GM19324 (cell line): ENCODE results near the gene CMTM5.

Experiments used
- ATAC-seq: cut with Tn5 transposase; IDR thresholded peaks from one replicate; pipeline ENCODE4 v1.9.1; 2021; ENCODE audit warnings: mild to moderate bottlenecking, moderate library complexity; ENCODE audit not compliant: unreplicated experiment, low FRiP score

Gene CMTM5, protein sequence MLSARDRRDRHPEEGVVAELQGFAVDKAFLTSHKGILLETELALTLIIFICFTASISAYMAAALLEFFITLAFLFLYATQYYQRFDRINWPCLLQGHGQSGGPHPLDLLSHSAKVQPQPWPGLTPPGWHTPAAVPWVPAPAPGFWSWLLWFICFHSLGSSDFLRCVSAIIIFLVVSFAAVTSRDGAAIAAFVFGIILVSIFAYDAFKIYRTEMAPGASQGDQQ

DNA sequence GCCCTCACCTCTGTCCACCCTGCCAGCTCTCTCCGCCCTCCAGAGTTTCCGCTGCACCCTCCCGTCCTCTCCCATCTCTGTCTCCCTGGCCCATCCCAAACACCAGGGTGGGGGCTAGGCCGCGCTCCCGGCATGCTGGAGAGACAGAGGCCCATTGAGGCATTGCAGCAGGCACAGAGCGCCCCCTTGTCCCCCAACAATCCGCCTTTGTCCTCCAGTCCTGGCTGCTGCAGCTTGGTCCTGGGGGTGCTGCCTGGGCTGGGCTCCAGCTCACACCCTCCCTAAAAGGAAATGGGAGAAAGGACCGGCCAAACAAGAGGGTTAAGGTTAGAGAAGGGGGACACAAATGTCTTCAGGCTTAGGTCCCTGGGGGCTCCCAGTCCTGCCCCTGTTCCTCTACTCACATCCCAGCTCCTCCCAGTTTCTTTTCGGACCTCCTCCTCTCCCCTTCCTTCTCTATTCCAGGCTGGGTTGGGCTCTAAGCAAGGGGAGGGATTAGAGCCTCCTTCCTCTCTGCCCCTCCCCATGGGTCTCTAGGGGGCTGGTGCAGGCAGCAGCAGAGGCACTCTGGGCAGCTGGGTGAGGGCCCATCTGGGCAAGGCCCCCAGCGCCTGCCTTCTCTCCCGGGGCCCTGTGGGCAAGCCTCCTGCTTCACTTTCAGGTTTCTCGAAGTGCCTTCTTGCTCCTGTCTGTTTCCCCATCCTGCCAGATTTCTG, at the start of gene CMTM5:
TSS of gene CMTM5 (plus strand) at position 565 of the 716 bp plus-strand sequence. CDS start 206 bp downstream, outside the sequence.
- no peak for ATAC-seq

DNA sequence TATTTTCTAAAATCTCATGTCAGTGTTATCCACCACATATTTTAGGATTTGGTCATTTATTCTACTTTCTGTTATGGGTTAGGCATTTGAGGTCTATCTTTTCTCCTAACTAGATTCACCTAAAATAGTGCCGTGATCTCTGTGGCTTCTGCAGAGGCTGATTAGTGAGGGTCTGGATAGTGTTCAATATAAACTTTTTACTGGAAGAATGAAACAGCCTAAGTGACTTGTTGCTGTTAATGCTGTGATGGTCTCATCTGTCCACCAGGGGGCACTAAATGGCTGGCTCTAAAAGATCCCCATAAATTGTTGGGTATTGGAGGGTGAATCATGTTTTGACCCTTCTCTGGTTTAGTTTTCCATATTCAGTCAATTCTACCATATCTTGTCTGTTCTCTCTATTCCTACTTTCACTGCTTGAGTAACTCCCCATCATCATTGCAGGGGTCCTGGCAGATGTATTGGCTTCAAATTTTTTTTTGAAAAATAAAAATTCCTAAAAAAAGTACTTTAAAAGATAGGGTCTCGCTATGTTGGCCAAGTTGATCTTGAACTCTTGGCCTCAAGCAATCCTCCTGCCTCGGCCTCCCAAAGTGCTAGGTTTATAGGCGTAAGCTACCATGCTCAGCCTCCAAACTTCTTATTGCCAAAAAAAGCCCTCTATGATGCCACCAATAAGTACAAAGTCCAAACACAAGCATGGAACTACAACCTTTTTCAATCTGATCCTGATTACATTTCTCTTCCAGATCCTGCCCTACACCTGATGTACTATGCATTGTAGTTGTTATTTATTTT, 48.7 kb upstream of the CMTM5 start:
- no peak for ATAC-seq

DNA sequence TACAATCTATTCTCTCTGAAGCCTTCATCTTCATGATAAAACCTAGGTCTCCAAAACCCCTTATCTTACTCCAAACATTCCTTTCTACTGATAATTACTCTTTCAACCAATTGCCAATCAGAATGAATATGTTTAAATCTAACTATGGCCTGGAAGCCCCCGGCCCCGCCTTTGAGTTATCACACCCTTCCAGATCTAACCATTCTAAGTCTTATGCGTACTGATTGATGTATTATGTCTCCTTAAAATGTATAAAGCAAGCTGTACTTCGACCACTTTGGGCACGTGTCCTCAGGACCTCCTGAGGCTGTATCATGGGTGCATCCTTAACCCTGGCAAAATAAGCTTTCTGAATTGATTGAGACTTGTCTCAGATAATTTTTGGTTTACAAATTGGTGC, 41.2 kb upstream of the CMTM5 start:
- ATAC-seq, result no peak

DNA sequence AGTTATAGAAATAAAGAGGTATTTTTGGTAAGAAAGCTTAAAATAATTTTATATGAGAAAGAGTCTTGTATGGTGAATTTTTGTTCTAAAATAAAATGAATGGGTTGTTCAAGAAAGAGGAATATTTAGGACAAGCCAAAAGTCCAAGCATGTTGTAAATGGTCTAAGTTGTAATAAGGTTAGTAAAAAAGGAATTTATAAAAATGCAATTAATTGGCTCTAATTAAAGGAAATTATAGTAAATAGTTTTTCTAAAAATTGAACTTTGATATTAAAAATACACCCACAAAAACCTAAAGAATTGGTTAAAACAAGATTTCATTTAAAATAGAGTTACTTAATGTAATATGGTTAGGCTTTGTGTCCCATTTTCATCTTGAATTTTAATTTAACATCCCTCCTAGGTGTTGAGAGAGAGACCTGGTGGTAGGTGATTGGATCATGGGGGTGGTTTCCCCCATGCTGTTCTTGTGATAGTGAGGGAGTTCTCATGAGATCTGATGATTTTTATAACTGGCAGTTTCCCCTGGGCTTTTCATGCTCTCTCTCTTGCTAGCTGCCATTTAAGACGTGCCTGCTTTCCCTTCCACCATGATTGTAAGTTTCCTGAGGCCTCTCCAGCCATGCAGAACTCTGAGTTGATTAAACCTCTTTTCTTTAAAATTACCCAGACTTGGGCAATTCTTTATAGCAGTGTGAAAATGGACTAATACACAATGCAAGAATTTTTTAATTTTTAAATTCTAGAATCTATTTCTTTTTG, 37.2 kb upstream of the CMTM5 start:
- no peak for ATAC-seq

DNA sequence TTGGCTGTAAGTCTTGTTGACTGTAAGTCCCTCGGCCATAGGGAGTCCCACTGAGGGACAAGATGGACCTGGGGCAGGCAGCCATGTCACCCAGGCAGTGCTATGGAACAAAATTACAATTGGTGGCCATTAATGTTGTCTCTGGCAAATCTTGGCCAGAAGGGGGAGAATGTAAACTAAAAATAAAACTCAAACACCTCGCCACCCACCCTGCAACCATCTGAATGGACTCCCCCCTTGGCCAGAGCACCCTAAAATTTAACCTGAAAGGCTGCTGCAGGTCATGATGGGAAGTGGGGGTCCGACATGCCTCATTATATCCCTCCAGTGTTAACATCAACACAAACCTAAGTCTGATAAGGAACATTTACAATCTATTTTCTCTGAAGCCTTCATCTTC, 32.4 kb upstream of the CMTM5 start:
- no peak for ATAC-seq

DNA sequence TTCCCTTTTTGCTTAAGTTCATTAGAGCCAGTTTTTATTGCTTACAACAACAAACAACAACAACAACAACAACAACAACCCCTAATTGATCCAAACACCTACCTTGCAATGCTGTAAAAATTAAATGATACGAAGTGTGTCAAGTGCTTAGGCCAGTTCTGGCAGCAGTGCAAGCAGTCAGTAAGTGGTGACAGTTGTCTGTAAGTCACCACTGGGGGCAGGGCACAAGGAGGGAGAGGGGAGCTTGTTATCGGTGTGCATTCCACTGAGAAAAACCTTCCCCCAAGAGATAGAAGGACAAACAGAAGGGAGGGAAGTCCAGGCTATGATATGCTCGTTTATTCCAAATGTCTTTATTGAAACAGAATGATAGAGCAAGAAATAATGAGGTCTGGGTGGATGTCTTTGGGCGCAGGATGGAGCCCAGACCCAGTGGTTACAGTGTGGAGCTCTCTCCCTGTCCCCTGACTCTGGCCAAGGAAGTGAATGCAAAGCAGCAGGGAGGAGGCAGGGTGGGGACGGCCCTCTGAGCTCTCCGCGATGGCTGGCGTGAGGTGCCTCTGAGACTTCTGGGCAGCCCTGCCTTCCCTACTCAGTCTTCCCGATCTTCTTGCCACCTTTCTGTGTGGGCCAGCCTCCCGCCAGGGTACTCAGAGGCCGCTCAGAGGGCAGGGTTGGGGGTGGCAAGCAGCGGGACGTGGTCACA, 30.7 kb upstream of the CMTM5 start:
- no peak for ATAC-seq

DNA sequence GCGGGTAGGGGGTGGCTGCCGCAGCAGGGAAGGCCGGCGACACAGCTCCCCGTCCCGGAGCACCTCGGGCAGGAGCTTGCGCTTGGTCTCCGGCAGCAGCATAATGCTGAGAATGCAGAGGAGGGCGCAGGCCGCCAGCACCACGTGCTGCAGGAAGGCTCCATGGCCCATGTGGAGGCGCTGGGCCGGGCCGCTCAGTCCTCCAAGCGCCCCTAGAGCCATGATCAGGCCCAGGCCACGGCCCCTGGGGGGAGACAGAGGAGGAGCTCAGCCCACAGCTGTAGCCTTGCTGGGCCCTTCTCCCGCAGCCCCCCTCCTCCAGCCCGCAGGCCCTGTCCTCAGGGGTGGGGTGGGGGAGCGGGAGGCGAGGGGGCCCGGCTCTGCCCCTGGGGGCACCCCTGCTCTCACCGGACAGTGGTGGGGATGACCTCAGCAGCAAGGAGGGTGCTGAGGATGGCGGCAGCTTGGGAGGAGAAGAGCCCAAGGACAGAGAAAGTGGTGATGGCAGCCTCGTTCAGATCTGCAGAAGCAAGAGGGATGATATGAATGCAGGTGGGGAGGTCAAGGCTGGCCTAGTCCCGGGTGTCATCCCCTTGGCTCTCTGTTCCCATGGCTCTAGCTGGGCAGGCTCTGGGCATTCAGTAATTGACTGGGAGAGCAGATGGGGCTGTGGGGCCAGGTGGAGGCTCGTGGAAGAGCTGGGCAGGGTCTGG, 30.0 kb upstream of the CMTM5 start:
- no peak for ATAC-seq

DNA sequence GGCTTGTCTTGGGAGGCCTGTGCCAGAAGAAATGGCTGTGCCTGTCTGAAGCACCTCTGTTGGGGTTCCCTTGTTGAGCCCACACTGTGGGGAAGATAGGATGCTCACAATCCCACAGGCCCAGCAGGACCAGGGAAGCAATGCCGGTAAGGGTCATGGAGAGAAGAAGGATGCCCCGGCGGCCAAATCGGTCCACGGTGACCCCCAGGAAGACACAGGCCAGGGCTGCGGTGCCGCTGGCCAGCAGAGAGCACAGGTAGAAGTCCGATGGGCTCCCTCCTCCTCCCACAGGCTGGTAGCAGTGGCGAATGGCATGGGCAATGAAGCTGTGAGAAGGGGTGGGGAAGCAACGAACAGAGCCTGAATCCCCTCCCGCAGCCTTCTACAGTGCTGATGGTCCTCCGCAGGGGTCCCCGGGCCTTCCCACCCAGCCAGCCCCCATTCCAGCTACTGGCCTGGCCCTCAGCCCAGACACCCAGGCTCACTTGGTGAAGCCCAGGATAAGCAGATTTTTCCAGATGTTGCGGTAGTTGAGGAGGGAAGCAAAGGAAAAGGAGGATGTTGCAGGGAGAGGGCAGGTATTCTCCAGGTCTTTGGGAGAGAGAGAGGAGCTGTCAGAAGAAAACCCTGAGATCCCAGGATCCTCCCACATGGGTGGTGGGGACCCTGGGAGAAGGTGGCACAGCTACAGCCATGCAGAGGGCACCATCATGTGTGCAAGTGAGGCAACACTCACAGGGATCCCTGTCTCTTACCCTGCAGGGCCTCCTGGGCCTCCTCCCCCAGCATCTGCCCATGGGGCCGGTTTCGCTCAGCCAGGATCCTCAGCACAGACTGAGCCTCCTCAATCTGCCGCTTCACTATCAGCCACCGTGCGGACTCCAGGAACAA, 29.2 kb upstream of the CMTM5 start:
- no peak for ATAC-seq

DNA sequence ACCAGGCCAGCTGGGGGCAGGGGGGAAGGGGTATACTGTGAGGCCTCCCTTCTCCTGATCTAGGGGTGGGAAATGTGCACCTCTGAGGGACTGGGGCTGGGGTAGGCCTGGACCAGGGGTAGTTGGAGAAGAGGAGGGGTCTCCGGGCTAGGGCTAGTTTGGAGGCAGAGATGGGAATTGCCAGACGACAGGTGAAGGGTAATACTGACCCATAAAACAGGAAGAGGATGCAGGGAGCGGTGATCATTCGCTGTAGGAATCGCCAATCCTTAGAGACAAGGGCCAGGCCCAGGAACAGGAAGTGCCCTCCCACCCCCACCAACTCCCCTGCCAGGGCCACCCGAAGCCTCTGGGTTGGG, 28.6 kb upstream of the CMTM5 start:
- ATAC-seq, result no peak

DNA sequence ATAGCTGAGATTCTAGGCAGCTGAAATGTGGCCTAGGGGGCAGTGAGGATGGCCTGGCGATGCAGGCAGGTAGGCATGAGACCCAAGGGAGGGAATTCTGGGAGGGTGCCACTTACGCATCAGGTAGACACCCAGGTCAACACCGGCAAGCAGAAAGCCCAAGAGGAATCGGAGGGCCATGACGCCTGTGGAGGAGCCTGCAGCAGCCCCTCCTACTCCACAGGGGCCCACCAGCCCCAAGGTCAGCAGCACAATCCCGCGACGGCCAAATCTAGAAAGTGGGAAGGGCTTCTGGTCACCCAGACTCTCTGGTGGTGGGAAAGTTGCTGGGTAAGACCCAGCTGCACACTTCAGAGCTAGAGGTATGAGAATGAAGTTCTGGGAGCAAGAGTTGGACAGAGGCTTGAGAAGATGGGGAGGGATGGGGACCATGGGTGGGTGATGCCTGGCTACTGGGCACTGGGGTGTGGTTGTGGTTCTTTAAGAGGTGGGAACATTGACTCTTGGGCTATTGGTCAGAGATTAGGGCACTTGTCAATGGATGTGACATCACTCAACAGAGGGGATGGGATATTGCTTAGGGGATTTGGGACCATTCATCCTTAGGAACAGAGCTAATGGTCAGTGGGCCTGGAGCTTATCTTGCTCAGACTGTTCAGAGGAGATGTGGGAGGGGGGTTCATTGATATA, 27.5 kb upstream of the CMTM5 start:
- no peak for ATAC-seq

DNA sequence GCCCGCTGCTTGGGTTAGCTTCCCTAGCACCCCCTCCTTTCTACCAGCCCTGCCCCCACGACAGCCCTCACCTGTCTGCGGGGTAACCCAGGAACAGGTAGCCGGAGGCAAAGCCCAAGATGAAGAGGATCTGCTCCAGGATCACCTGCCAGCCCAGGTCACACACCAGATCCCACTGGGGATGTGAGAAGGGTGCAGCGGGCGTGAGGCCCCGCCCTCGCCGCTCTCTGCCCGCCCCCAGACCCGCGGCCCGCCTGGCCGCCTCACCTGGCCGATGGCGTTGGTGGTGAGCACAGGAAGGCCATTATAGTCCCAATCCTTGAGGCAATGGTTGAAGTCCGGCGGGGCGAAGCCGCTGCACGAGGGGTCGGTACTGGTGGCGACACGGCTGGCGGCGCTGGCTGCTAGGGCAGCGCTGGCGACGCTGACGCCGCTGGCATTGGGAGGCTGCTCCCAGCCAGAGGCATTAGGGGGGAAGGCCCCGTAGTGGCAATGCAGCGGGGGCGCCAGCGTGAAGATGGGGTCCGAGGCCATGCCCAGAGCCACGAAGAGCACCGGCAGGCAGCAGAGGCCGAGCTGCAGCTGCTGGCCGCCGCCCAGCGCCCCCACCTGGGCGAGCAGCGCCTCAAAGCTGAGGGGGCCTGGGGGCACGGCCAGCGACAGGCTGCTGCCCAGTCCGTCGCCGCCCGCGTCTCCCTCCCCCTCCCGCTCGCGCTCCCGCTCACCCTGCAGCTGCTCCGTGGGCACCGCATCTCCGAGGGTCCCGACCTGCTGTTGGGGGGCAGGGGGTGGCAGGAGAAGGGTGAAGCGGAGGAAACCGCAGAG, 25.0 kb upstream of the CMTM5 start:
- ATAC-seq, result no peak

DNA sequence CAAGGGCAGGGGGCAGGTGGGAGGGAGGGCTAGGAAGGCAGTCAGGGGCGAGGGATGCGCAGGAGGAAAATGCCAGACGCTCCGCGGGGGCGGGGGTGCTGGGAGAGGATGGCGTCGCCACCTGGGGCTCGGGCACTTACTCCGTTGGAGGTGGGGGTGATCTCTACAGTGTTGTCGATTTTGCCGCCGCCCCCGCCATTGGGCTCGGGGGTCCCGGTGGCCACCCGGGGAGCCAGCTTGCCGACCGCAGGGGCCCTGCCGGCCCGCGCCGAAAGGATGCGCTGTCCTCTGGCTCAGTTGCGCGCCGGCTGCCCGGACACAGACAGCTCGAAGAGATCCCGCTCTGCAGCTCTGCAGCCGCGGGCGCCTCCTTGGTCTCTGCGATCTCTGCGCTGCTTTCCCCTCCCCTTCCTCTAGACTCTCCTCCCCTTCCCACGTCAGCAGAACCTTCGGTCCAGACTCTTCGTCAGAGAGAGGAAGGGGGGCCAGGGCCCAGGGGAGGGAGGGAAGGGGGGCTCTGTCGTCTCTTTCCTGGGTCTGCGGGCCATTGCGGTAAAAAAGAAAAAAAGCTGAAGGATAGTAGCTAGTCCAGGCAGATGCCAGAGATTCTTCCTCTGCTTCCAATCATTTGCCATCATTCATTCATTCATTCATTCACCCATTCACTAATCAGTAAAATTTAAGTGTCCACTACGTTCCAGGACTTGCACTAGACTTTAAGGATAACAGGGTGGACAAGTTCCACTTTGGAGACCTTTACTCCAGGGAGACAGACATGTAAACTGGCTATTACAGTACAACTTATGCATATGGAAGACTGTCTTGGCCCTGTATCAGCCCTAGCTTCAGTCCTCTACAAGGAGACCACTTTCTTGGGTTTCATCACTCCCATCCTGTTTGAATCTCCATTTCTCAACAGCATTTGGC, 24.1 kb upstream of the CMTM5 start, which contains the start of gene SLC22A17:
TSS of gene SLC22A17 (minus strand) at position 382 of the 927 bp plus-strand sequence.
- no peak for ATAC-seq

DNA sequence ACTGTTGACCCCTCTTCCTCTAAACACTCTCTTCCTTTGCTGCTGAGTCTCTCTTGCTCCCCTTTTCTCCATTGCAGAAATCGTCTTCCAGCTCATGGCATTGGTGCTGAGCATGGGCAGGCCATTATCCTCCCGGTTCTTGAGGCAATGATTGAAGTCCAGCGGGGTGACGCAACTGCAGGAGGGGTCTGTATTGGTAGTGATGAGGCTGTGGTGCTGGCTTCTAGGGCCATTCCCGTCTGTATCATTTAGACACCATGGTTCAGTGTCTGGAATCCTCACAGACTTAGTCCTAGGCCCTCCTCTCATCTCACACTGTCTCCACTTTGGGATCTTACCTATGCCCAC, 23.4 kb upstream of the CMTM5 start:
- ATAC-seq, result no peak

DNA sequence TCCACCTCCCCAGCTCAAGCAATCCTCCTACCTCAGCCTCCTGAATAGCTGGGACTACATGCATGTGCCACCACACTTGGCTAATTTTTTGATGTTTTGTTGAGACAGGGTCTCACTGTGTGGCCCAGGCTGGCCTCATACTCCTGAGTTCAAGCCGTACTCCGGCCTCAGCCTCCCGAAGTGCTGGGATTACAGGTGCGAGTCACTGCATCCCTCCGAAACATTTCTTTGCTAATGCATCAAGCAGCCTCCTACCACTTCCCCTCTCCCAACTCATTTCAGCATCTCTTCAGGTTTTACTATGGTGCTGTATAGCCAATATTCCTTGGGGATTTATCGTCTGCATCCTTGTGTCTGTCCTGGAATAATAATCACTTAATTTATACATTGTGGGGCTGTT, 21.9 kb upstream of the CMTM5 start:
- ATAC-seq, result no peak

DNA sequence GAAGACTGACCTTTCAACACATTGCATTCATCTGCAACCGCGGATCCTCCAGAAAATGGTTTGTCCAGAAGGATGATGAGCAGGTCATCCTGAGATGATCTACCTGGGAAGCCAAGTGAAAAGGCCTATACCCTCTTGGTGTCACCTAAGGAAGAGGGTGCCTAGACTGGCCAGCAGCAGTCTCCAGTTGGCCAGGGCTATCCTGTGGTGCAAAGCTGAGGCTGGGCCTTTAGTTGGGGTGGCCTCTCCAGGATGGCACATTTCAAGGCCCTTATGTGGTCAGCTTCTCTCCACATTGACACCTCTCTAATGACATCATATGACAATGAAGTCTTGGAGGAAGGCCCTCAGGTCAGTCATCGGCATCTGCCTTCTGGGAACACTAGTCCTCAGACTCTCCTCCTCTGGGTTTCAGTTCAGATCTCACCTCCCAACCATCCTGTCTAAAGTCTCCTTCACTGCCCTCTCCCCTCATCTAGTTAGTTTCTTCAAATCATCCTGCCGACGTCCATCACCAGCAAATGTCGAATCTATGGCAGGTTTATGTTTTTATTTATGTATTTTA, 20.9 kb upstream of the CMTM5 start:
- no peak for ATAC-seq

DNA sequence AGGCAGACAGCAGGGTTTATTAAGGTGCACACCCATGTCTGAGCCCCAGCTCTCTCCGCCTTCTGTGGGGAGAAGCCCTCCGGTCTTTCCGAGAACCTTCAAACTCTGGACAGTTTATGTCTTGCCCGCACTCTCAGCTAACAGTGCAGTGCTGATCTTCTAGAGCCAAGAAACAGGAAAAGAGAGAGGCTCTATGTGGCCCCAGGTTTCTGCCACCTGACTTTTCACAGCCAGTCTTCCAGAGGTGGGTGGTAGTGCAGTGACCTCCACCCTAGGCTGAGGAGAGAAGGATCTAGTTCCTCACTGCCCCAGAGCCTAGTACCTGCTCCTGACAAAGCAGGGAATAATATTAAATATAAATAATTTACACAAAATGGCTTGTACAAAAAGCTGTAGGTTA, 20.2 kb upstream of the CMTM5 start:
- no peak for ATAC-seq
